H1 (cell line): Measurements from ENCODE around the gene FES. TPM values are rescaled to one million over a fixed set of nuclear protein-coding genes. Genes with fewer than 3 reads are reported as not detected.

Source experiments
- CBX8 ChIP-seq: fragments of 300-800, 300-1000 bp; sonication (generic); IDR thresholded peaks from 2 replicates; pipeline ENCODE4 v1.7.1; 2016; ENCODE audit warnings: low read depth, low read length, borderline replicate concordance
- CREB1 ChIP-seq: IDR thresholded peaks from 2 replicates; pipeline ENCODE4 v1.6.1; 2012; ENCODE audit warnings: inconsistent platforms
- TAF7 ChIP-seq: optimal IDR thresholded peaks from 2 replicates; pipeline ENCODE3; 2011; ENCODE audit warnings: low read depth, mild to moderate bottlenecking, inconsistent platforms, low read length, moderate library complexity, borderline replicate concordance
- polyA plus RNA-seq, 7 experiments: library from polyadenylated mRNA; depleted of rRNA in 3 of 7; stranded (reverse) in 5 of 7; unstranded in 2 of 7; fragments of >200 nt in 5 of 7; fragments of 200-250 nt in 2 of 7; gene quantifications; 1 replicate in 5 of 7; 2 replicates in 1 of 7; 4 replicates in 1 of 7; pipeline versions ENCODE4 v1.2.1 to v1.2.3, GENCODE V29; 2011 to 2013; ENCODE audit warnings: missing spikeins in 2 of 7, mixed read lengths in 2 of 7
- total RNA-seq: library from RNA; stranded (reverse); fragmentation: NEBNext Ultra II Directional; extraction: Animal tissue kit (Norgen Biotek cat#: 25700); gene quantifications from 2 replicates; pipeline ENCODE4 v1.2.1, GENCODE V29; 2021

Gene FES
- total and polyA plus RNA-seq, 2 of the 8 experiments (the other 6 are each of a cell fraction or from before 2014, with no cell fraction given) = 8.5 to 8.6 TPM

- TF ChIP-seq CREB1 (no peak), CBX8 (no peak), TAF7 (no peak)
Measured at GRCh38 chr15:90887037-90887481, 2.8 kb downstream of the FES start (continued).
